SW480 (cell line): ENCODE data around the gene MEGF11.
"Not testable (repeated sequence)": the region's sequence is repeated elsewhere in the genome, so short reads cannot be mapped to it uniquely, and the experiment has no call there.

Experiments
- DNase-seq: peaks from one replicate; pipeline ENCODE4 v3.0.0-alpha.2; 2016; ENCODE audit warnings: low spot score

MEGF11 gene

GRCh38 chr15:65893060-65893459 lies 360.5 kb downstream of the MEGF11 start:
- no peak for DNase-seq

- no peak for DNase-seq
Observed at GRCh38 chr15:65888981-65889380, 364.6 kb downstream of the MEGF11 start.

GRCh38 chr15:65887565-65887964 lies 366.0 kb downstream of the MEGF11 start:
- no peak for DNase-seq

GRCh38 chr15:65885668-65886218 lies 367.8 kb downstream of the MEGF11 start:
- DNase-seq, result no peak

GRCh38 chr15:65884511-65884910 lies 369.0 kb downstream of the MEGF11 start:
- no peak for DNase-seq

GRCh38 chr15:65883571-65883970 lies 370.0 kb downstream of the MEGF11 start:
- no peak for DNase-seq

GRCh38 chr15:65881766-65882434 lies 371.6 kb downstream of the MEGF11 start:
- no peak for DNase-seq

- DNase-seq, result peak; percentile 25
Observed at GRCh38 chr15:65877749-65878148, 375.8 kb downstream of the MEGF11 start.

GRCh38 chr15:65875458-65875857 lies 378.1 kb downstream of the MEGF11 start:
- DNase-seq, result no peak

GRCh38 chr15:65873256-65873655 lies 380.3 kb downstream of the MEGF11 start:
- no peak for DNase-seq

- DNase-seq, result not testable (repeated sequence)
Observed at GRCh38 chr15:65872596-65872995, 381.0 kb downstream of the MEGF11 start.

- not testable (repeated sequence) for DNase-seq
Observed at GRCh38 chr15:65871886-65872285, 381.7 kb downstream of the MEGF11 start.

- DNase-seq, result peak; percentile 57
Observed at GRCh38 chr15:65870889-65871533, 382.5 kb downstream of the MEGF11 start.

GRCh38 chr15:65869954-65870871 lies 383.3 kb downstream of the MEGF11 start:
- peak; percentile 73 for DNase-seq

GRCh38 chr15:65869126-65869953 lies 384.2 kb downstream of the MEGF11 start, which contains the start of gene RAB11A:
RAB11A (plus strand) TSS chr15:65869491; CDS start chr15:65869586, 95 bp downstream.
- DNase-seq, result peak; percentile 98

GRCh38 chr15:65868546-65869125 lies 384.9 kb downstream of the MEGF11 start:
- DNase-seq, result no peak

- not testable (repeated sequence) for DNase-seq
Observed at GRCh38 chr15:65867933-65868332, 385.6 kb downstream of the MEGF11 start.

GRCh38 chr15:65867244-65867643 lies 386.3 kb downstream of the MEGF11 start:
- DNase-seq, result no peak

GRCh38 chr15:65863106-65863505 lies 390.4 kb downstream of the MEGF11 start:
- no peak for DNase-seq

- DNase-seq, result peak; percentile 82
Observed at GRCh38 chr15:65862682-65863081, 390.9 kb downstream of the MEGF11 start.
